ENCODE data around the gene WNT11.

Gene WNT11

GRCh38 chr11:76206327-76207081, at the start of gene WNT11:
Gene WNT11 (minus strand): TSS chr11:76206502. CDS start chr11:76206407, 95 bp downstream.
- peaks cover 67% of the 10 kb centered on the region for H3K27me3 Mint-ChIP-seq
- ATAC-seq: peak; percentile 26
- H3K36me3 Mint-ChIP-seq: no peaks in the 10 kb centered on the region
- peaks cover 35% of the 10 kb centered on the region for H3K4me1 Mint-ChIP-seq
- peak within 1 kb of the TSS; percentile 79 for H3K4me3 Mint-ChIP-seq
- no peaks in the 10 kb centered on the region for H3K9me3 Mint-ChIP-seq
- peak within 1 kb of the TSS; percentile 49 for H3K27ac Mint-ChIP-seq

DNA sequence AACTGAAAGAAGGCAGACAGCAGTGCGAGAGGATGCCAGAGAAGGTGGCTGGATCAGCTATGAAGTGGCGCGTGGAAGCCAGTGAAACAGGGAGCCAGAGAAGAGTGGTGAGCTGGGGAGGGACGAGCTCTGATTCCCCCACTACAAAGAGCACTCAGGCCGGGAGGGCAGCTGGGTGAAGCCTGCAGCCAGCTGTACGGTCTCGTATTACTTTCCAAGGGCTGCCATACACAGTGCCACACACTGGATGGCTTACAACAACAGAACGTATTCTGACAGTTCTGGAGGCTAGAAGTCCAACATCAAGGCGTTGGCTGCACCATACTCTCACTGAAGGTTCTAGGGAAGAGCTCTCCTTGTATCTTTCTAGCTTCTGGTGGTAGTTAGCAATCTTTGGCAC, 47.1 kb upstream of the WNT11 start:
- peaks cover 7% of the 10 kb centered on the region for H3K9me3 Mint-ChIP-seq
- no peaks in the 10 kb centered on the region for H3K36me3 Mint-ChIP-seq
- no peak overlapping the region for H3K27ac Mint-ChIP-seq
- ATAC-seq: no peak
- H3K4me1 Mint-ChIP-seq: no peaks in the 10 kb centered on the region
- H3K4me3 Mint-ChIP-seq: no peak overlapping the region
- peaks cover 46% of the 10 kb centered on the region for H3K27me3 Mint-ChIP-seq

DNA sequence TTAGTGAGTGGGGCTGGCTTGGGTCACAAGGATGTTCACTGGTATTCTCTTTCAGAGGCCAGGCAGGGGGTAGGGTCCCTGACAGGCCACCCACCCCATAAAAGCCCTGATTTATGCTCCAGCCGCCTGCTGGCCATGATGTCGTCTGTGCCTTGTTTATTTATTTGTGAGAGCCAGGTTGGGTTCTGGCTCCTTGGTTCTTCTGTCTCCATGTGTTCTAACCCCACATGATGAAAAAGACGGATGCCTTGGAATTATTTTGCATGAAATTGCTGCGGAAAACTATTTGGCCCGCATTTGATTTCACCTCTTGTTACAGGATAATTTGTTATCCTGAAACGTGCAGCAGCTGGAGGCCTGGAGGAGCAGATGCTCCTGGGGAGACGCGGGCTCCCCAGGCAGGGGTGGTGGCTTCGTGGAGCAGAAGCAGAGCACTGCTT, 46.3 kb upstream of the WNT11 start:
- ATAC-seq: no peak
- Mint-ChIP-seq H3K27ac (no peak overlapping the region), H3K27me3 (peaks cover 46% of the 10 kb centered on the region), H3K4me1 (no peaks in the 10 kb centered on the region), H3K4me3 (no peak overlapping the region), H3K9me3 (peaks cover 7% of the 10 kb centered on the region), H3K36me3 (no peaks in the 10 kb centered on the region)

- no peaks in the 10 kb centered on the region for H3K4me1 Mint-ChIP-seq
- H3K9me3 Mint-ChIP-seq: peaks cover 7% of the 10 kb centered on the region
- no peak for ATAC-seq
- H3K27ac Mint-ChIP-seq: no peak overlapping the region
- H3K27me3 Mint-ChIP-seq: peaks cover 46% of the 10 kb centered on the region
- H3K4me3 Mint-ChIP-seq: no peak overlapping the region
- H3K36me3 Mint-ChIP-seq: no peaks in the 10 kb centered on the region
Measured at GRCh38 chr11:76251576-76251975, 45.3 kb upstream of the WNT11 start.

DNA sequence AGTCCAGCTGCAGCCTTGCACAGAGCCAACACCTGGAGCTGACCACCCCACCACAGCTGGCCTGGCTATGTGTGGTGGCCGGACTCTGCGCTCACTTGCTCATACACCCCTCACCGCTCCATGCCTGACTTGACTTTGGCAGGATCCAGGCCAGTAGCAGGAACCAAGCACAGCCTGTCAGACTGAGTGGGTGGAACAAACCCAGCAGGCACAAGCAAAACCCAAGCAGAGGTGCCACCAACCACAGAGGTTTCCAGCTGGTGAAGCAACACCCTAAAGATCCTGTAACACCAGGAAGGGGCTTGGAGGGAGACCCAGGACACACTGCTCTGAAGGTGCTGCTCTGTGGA, 44.9 kb upstream of the WNT11 start:
- no peak for ATAC-seq
- no peaks in the 10 kb centered on the region for H3K4me1 Mint-ChIP-seq
- peaks cover 7% of the 10 kb centered on the region for H3K9me3 Mint-ChIP-seq
- peaks cover 46% of the 10 kb centered on the region for H3K27me3 Mint-ChIP-seq
- no peaks in the 10 kb centered on the region for H3K36me3 Mint-ChIP-seq
- H3K27ac Mint-ChIP-seq: no peak overlapping the region
- H3K4me3 Mint-ChIP-seq: no peak overlapping the region

GRCh38 chr11:76250520-76251225, 44.4 kb upstream of the WNT11 start:
- Mint-ChIP-seq H3K27me3 (peaks cover 41% of the 10 kb centered on the region), H3K4me3 (no peak overlapping the region), H3K36me3 (no peaks in the 10 kb centered on the region), H3K9me3 (peaks cover 7% of the 10 kb centered on the region), H3K4me1 (no peaks in the 10 kb centered on the region), H3K27ac (no peak overlapping the region)
- no peak for ATAC-seq

DNA sequence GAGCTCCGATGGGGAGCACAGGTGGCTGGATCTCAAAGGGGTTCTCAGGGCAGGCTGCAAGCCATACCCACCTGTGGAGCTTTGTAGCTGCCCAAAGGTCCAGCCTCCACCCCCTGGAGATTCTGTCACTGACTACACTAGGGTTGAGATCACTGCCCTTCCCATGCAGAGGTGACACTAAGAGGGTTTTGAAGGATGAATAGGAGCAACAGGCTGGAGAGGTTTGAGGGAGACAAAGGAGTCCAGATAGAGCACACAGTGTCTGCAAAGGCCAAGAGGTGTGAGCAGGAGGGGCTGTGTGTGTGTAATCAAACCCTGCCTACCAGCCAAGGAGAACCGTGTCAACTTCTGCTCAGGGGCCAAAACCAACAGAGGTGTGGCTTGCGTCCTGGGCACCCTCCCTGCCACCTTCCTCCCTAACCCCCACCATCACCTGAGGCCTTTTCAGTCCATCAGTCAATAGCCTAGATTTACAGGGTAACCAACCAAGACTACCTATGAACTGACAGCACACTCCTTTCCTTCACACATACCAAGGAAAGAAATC, 43.0 kb upstream of the WNT11 start:
- Mint-ChIP-seq H3K27me3 (peaks cover 32% of the 10 kb centered on the region), H3K4me3 (no peak overlapping the region), H3K27ac (no peak overlapping the region), H3K36me3 (no peaks in the 10 kb centered on the region), H3K9me3 (peaks cover 7% of the 10 kb centered on the region), H3K4me1 (no peaks in the 10 kb centered on the region)
- no peak for ATAC-seq

DNA sequence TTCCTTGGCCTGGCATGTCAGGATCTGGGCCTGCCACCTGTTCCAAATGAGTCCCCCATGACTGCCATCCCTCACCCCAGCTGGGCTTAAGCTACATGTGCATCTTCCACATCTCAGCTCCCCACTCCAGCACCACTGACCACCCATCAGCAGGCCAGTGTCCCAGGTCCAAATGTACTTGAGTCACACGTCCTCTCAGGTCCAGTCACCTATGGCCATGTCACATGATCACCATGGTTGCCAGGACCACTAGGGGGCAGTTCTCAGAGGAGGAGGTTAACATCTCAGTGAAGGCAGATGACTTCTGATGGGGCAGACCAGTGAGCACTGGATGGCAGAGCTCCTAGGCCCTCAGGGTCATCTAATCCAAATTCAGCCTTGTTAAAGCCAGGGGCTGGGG, 41.9 kb upstream of the WNT11 start:
- no peaks in the 10 kb centered on the region for H3K4me1 Mint-ChIP-seq
- ATAC-seq: no peak
- no peak overlapping the region for H3K4me3 Mint-ChIP-seq
- H3K27me3 Mint-ChIP-seq: peaks cover 21% of the 10 kb centered on the region
- no peaks in the 10 kb centered on the region for H3K36me3 Mint-ChIP-seq
- no peak overlapping the region for H3K27ac Mint-ChIP-seq
- peaks cover 7% of the 10 kb centered on the region for H3K9me3 Mint-ChIP-seq

DNA sequence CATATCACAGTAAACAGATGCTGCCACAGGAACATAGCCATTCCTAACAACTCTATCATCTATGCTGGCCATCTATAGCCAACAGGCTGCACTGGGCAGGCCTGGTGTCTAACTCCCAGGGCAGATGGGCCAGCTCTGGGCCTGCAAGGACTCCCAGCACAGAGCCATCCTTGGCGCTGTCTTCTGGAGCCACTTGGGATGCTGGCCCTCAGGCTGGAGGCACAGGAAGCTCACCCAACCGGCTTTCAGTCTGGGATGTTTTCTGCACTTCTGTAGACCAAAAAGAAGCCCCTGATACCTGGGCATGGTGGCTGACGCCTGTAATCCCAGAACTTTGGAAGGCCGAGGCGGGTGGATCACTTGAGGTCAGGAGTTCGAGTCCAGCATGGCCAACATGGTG, 40.8 kb upstream of the WNT11 start:
- no peak for ATAC-seq
- H3K36me3 Mint-ChIP-seq: no peaks in the 10 kb centered on the region
- H3K4me3 Mint-ChIP-seq: no peak overlapping the region
- H3K27me3 Mint-ChIP-seq: peaks cover 18% of the 10 kb centered on the region
- peaks cover 7% of the 10 kb centered on the region for H3K9me3 Mint-ChIP-seq
- H3K27ac Mint-ChIP-seq: no peak overlapping the region
- H3K4me1 Mint-ChIP-seq: no peaks in the 10 kb centered on the region

DNA sequence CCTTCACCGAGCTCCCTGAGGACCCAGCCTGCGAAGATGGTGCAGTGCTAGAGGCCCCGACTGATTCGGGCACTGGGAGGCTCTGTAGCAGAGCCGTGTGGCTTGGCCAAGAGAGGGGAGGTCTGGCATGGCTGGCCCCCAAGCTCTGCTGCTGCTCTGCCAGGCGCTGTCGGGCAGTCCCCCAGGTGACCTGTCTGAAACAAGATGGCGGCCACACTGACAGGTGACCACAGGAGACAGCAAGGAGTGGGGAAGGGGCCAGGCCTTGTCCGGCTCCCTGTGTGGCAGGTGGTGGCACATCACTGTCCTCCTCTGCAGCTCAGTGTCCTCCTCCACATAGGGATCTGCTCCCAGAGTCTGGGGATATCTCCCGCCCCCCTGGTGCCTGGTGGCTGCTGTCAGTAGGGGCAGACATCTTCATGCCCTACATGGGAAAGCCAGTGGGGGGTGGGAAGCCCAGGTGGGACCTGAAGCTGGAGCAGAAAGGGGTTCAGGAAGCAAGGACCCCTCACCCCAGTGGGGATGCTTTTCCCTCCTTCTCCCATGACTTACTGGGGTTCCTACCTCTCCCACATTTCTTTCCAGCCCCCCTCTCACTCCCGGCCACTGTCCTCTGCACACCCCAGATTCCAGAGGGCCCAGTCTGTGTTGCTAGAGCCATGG, 40.1 kb upstream of the WNT11 start:
- Mint-ChIP-seq H3K36me3 (no peaks in the 10 kb centered on the region), H3K9me3 (peaks cover 4% of the 10 kb centered on the region), H3K27me3 (peaks cover 12% of the 10 kb centered on the region), H3K4me3 (no peak overlapping the region), H3K4me1 (no peaks in the 10 kb centered on the region), H3K27ac (no peak overlapping the region)
- no peak for ATAC-seq

DNA sequence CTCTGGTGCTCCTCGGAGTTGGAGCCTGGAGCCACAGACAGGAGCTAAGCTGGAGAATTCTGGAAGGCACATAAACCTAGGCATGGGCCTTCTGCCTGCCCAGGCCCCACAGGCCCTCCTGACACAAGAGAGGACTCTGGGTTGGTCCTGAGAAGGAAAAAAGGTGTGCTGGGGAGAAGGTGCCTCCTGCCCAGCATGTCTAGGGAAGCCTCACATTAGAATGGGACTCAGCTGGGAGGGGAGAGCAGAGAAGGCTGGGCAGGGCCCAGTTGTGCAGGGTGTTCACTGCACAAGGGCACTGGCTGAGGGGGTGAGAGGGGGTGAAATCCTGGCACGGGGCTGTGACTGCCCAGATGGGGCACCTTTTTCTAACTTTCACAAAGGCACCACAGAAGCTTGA, 39.4 kb upstream of the WNT11 start:
- no peaks in the 10 kb centered on the region for H3K36me3 Mint-ChIP-seq
- no peak for ATAC-seq
- H3K27ac Mint-ChIP-seq: no peak overlapping the region
- peaks cover 3% of the 10 kb centered on the region for H3K9me3 Mint-ChIP-seq
- no peak overlapping the region for H3K4me3 Mint-ChIP-seq
- peaks cover 11% of the 10 kb centered on the region for H3K27me3 Mint-ChIP-seq
- no peaks in the 10 kb centered on the region for H3K4me1 Mint-ChIP-seq

DNA sequence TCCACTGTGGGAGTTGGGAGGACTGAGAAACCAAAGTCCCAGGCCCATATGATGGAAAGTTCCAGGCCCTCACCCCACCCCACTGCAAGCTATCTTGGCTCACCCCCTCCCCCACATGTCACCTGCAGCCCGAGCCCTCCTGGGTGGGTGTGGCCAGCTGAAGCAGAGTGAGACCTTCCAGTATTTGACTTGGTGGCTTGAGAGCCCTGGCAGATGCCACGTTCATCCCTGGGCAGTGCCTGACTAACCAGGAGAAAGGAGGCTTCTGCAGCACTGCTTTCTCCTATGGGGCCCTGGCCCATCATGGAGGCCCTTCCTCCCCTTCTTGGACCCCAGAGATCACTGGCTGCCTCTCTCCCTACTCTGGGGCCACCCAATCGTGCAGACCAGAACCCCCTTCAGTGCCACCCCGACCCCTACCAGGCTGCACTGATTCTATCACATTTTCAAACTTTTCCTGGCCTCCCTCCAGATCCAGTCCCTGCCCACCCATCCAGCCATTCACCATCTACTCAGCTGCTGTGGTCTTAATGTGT, 38.1 kb upstream of the WNT11 start:
- ATAC-seq: no peak
- Mint-ChIP-seq H3K4me3 (no peak overlapping the region), H3K27me3 (peaks cover 17% of the 10 kb centered on the region), H3K4me1 (no peaks in the 10 kb centered on the region), H3K27ac (no peak overlapping the region), H3K36me3 (no peaks in the 10 kb centered on the region), H3K9me3 (no peaks in the 10 kb centered on the region)

GRCh38 chr11:76243957-76244285, 37.6 kb upstream of the WNT11 start:
- H3K27ac Mint-ChIP-seq: no peak overlapping the region
- no peak for ATAC-seq
- H3K27me3 Mint-ChIP-seq: peaks cover 17% of the 10 kb centered on the region
- H3K9me3 Mint-ChIP-seq: no peaks in the 10 kb centered on the region
- H3K4me1 Mint-ChIP-seq: no peaks in the 10 kb centered on the region
- H3K36me3 Mint-ChIP-seq: no peaks in the 10 kb centered on the region
- H3K4me3 Mint-ChIP-seq: no peak overlapping the region

- H3K4me3 Mint-ChIP-seq: no peak overlapping the region
- H3K27me3 Mint-ChIP-seq: peaks cover 17% of the 10 kb centered on the region
- H3K4me1 Mint-ChIP-seq: no peaks in the 10 kb centered on the region
- no peak for ATAC-seq
- no peaks in the 10 kb centered on the region for H3K36me3 Mint-ChIP-seq
- no peak overlapping the region for H3K27ac Mint-ChIP-seq
- no peaks in the 10 kb centered on the region for H3K9me3 Mint-ChIP-seq
Measured at GRCh38 chr11:76243193-76243956, 37.1 kb upstream of the WNT11 start.
